GM21723 (cell line): ENCODE results near the gene GATA1.

Source experiments
- ATAC-seq: cut with Tn5 transposase; IDR thresholded peaks from one replicate; pipeline ENCODE4 v1.9.1; 2021; ENCODE audit warnings: mild to moderate bottlenecking, moderate library complexity; ENCODE audit not compliant: unreplicated experiment

The GATA1 gene

GRCh38 chrX:48786341-48786800 is at the start of gene GATA1:
TSS of gene GATA1 (plus strand) at chrX:48786590. CDS start at chrX:48791110, 4,520 bp downstream.
- ATAC-seq: no peak

GRCh38 chrX:48736878-48737212 is 49.5 kb upstream of the GATA1 start:
- no peak for ATAC-seq

GRCh38 chrX:48737213-48737938 is 49.0 kb upstream of the GATA1 start:
- peak; percentile 97 for ATAC-seq

DNA sequence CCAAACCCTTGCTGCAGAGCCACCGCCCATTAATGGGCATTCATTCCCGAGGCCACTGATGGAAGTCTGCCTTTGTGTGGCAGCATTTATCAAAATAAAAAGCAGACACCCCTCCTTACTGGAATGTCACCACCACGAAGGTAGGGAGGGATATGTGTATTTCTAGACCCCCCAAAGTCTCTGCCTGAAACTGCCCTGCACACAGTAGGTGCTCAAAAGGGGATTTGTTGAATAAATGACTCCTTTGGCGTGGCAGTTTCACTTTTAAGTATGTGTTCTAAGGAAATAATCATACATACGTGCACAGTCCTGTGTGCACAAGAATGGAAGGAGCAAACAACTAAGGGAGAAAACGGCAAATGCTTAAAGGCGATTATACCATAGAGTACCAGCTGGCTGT is 48.5 kb upstream of the GATA1 start:
- ATAC-seq: no peak

DNA sequence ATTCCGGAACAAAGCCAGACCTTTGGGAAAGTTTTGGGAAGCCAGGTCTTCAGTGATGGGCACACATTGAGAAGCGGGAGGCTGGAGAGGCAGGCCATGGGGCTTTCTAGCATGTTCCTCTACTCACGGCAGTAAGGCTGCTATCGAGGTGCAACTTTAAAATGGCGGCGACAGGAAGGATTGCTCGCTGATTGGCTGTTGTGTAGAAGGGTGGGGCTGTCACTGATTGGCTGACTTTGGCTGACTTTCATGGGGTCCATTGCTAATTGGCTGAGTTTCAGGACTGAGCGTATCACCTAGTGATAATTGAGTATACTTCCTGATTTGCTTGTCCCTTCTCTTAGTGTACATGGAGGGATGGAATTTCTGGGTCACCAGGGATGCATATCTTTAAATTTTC is 44.6 kb upstream of the GATA1 start:
- no peak for ATAC-seq

DNA sequence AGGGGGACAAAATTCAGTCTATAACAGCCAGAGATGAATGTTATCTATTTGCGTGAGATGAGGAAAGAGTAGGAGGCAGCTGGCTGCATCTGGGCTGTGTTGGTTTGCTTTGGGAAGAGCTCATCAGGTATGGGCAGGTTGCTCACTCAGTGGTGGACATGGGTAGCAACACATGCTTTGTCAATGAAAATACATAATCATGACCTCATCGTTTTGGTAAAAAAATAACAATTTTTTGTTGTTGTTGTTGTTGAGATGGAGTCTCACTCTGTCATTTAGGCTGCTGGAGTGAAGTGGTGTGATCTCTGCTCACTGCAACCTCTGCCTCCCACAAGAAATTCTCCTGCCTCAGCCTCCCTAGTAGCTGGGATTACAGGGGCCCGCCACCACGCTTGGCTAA is 41.2 kb upstream of the GATA1 start:
- no peak for ATAC-seq

DNA sequence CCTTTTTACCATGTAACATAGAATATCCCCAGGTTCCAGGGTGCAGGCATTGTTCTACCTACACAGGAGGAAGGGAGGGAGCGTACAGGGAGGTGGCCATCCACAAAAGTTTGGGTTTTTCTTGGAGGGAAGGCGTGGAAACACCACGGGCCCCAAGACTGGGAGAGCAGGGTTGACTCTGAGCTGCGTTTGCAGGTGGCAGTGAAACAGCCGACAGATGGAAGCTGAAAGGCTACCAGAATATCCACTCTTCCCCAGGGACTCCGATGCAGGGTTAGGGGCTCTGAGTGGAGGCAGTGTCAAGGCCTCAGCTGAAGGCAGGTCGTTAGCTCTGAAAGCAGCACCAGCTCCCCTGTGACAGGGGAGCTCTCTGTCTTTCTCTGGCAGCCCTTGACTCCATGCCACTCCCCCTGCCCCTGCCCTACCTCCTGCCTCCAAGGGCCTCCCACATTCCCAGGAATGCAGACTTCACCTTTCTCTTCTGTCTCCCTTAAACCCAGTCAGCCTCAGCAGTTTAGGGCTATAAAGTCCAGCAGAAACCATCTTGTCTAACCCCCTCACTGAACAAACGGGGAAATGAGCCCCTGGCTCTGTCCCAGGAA is 38.9 kb upstream of the GATA1 start:
- no peak for ATAC-seq

GRCh38 chrX:48749182-48749581 is 37.2 kb upstream of the GATA1 start:
- ATAC-seq: no peak

DNA sequence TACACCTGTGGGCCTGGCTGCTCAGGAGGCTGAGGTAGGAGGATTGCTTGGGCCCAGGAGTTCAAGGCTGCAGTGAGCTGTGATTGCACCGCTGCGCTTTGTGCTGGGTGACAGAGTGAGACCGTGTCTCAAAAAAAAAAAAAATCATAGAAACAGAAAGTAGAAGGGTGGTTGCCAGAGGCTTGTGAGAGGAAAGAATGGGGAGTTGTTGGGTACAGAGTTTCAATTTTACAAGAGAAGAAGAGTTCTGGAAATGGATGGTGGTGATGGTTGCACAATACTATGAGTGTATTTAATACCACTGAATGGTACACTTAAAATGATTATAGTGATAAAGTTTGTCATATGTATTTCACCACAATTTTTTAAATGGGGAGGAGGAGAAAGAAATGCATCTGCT is 35.0 kb upstream of the GATA1 start:
- no peak for ATAC-seq

- ATAC-seq: no peak
Measured at GRCh38 chrX:48752498-48752897, 33.9 kb upstream of the GATA1 start.

DNA sequence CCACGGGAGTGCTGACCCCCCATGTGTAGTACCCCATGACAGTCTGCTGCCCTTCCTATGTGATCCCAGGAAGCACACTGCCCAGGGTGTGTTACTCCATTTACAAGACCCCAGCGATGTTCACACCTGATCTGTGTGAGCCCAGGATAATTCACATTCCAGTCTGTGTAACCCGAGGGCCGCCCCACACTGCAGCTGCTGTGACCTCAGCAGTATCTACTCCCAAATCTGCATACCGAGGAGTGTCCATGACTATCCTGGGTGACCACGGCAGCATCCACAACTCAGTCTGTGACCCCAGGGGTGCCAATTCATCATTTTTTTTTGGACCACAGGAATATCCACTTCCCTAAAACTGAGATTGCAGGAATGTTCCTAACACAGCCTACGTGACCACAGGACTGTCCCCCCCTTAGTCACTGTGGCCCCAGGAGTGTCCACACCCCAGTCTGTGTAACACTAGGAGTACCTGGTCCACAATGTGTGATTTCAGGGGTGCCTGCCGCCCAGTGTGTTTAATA is 32.6 kb upstream of the GATA1 start:
- no peak for ATAC-seq

DNA sequence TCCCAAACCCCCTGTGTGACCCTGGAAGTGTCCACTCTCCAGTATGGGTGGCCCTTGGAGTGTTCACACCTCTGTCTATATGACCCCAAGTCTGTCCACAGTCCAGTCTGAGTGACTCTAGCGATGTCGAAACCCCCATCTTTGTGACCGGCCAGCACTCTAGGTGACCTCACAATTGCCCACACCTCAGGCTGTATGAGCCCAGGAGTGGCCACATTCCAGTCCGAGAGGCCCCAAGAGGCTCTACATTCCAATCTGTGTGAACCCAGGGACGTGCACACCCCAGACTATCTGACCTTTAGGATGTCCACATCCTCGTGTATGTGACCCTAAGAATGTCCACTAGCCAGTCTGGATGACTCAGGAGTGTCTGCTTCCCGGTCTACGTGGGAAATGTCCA is 32.2 kb upstream of the GATA1 start:
- no peak for ATAC-seq

GRCh38 chrX:48761674-48762471 is 24.5 kb upstream of the GATA1 start, which contains the start of gene GLOD5:
TSS of gene GLOD5 (plus strand) at chrX:48761747. CDS start at chrX:48761791, 44 bp downstream.
- no peak for ATAC-seq

- ATAC-seq: no peak
Measured at GRCh38 chrX:48769230-48769629, 17.2 kb upstream of the GATA1 start.

GRCh38 chrX:48770296-48770695 is 16.1 kb upstream of the GATA1 start:
- ATAC-seq: no peak

GRCh38 chrX:48772602-48773001 is 13.8 kb upstream of the GATA1 start:
- ATAC-seq: no peak

- ATAC-seq: no peak
Measured at GRCh38 chrX:48776818-48777439, 9.5 kb upstream of the GATA1 start.

GRCh38 chrX:48779399-48779798 is 7.0 kb upstream of the GATA1 start:
- no peak for ATAC-seq

- ATAC-seq: no peak
Measured at GRCh38 chrX:48781705-48782104, 4.7 kb upstream of the GATA1 start.

DNA sequence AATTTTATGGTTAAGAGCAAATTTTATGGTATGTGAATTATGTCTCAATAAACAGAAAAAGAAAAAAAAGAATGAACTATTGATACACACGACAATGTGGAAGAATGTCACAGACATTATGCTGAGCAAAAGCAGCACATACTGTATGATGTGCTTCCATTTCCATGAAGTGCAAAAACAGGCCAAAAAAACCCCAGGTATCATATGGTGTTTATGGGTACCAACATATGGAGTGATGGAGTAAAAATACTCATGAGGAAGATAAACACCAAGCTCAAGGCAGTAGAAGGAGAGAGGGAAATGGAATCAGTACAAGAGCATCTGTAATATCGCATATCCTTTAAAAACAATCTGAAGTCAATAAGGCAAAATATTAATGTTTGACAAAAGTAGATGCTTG is 4.2 kb upstream of the GATA1 start:
- no peak for ATAC-seq

- no peak for ATAC-seq
Measured at GRCh38 chrX:48782795-48783194, 3.6 kb upstream of the GATA1 start.
